Natural killer cell treated with Interleukin-12 subunit alpha and Interleukin-12 subunit beta and Interleukin-15 and Interleukin-18, amount 100 ng/mL, for 72 hours (primary cell): Measurements from ENCODE around the gene TSPAN9. TPM values are rescaled to one million over a fixed set of nuclear protein-coding genes. Genes with fewer than 3 reads are reported as not detected.

Experiments used
- ATAC-seq, 2 donors: fragments of 150-1000 bp; cut with Tn5 transposase in 1 of 2; sonication (Bioruptor Pico), chemical (Tn5 transposase) in 1 of 2; 2 replicates each; pipeline ENCODE4 v1.10.0; 2021
- DNase-seq: peaks from one replicate; pipeline ENCODE4 v3.0.0; 2022; ENCODE audit warnings: low spot score
- H3K27ac Mint-ChIP-seq, 2 donors: 1 replicate in 1 of 2; 2 replicates in 1 of 2; pipeline ENCODE4 v1.8.0; 2022; ENCODE audit warnings: mixed read lengths in 2 of 2, mild to moderate bottlenecking in 1 of 2, moderate library complexity in 1 of 2
- H3K27me3 Mint-ChIP-seq, 2 donors: 1 replicate in 1 of 2; 2 replicates in 1 of 2; pipeline ENCODE4 v1.8.0; 2022; ENCODE audit warnings: mixed read lengths in 2 of 2
- H3K36me3 Mint-ChIP-seq: one replicate; pipeline ENCODE4 v1.8.0; 2022; ENCODE audit warnings: mixed read lengths
- H3K4me1 Mint-ChIP-seq, 2 donors: 1 replicate in 1 of 2; 2 replicates in 1 of 2; pipeline ENCODE4 v1.8.0; 2022; ENCODE audit warnings: low read depth in 2 of 2, mixed read lengths in 2 of 2, mild to moderate bottlenecking in 1 of 2
- H3K4me3 Mint-ChIP-seq: one replicate; pipeline ENCODE4 v1.8.0; 2022; ENCODE audit warnings: mixed read lengths
- H3K9me3 Mint-ChIP-seq: 2 replicates; pipeline ENCODE4 v1.8.0; 2022; ENCODE audit warnings: mixed read lengths
- total RNA-seq, 2 donors: library from RNA; stranded (reverse); gene quantifications; one replicate each; pipeline ENCODE4 v1.2.3, GENCODE V29; 2022

The TSPAN9 gene
- total RNA-seq, 2 donors from 2014 or later, result 0.10 TPM; not detected in 1

GRCh38 chr12:3145546-3146310 lies 68.5 kb downstream of the TSPAN9 start:
- H3K27me3 Mint-ChIP-seq, result peaks cover 15 to 31% of the 10 kb centered on the region in 2 donors
- H3K27ac Mint-ChIP-seq, result no peak overlapping the region

GRCh38 chr12:3147260-3147659 lies 70.1 kb downstream of the TSPAN9 start:
- no peak for DNase-seq
- Mint-ChIP-seq H3K36me3 (no peaks in the 10 kb centered on the region), H3K27ac (no peak overlapping the region), H3K9me3 (no peaks in the 10 kb centered on the region), H3K27me3 (peaks cover 19 to 29% of the 10 kb centered on the region in 2 donors), H3K4me3 (no peak overlapping the region), H3K4me1 (peaks cover 0 to 3% of the 10 kb centered on the region in 2 donors)
- ATAC-seq, result no peak

More at GRCh38 chr12:3145546-3146310, 68.5 kb downstream of the TSPAN9 start:
- no peak for DNase-seq
- Mint-ChIP-seq H3K4me1 (peaks cover 0 to 3% of the 10 kb centered on the region in 2 donors), H3K36me3 (no peaks in the 10 kb centered on the region), H3K4me3 (no peak overlapping the region), H3K9me3 (no peaks in the 10 kb centered on the region)
- ATAC-seq, result no peak

GRCh38 chr12:3148366-3149000 lies 71.3 kb downstream of the TSPAN9 start:
- H3K27ac Mint-ChIP-seq, result no peak overlapping the region
- no peak for ATAC-seq
- H3K4me3 Mint-ChIP-seq, result no peak overlapping the region

GRCh38 chr12:3149515-3150307 lies 72.5 kb downstream of the TSPAN9 start:
- Mint-ChIP-seq H3K36me3 (no peaks in the 10 kb centered on the region), H3K27ac (no peak overlapping the region), H3K4me3 (no peak overlapping the region), H3K27me3 (peaks cover 14 to 30% of the 10 kb centered on the region in 2 donors), H3K9me3 (no peaks in the 10 kb centered on the region), H3K4me1 (peaks cover 0 to 3% of the 10 kb centered on the region in 2 donors)
- ATAC-seq (no peak), DNase-seq (no peak)

More at GRCh38 chr12:3148366-3149000, 71.3 kb downstream of the TSPAN9 start:
- no peak for DNase-seq
- Mint-ChIP-seq H3K27me3 (peaks cover 16 to 22% of the 10 kb centered on the region in 2 donors), H3K9me3 (no peaks in the 10 kb centered on the region), H3K36me3 (no peaks in the 10 kb centered on the region), H3K4me1 (peaks cover 0 to 3% of the 10 kb centered on the region in 2 donors)

- H3K4me3 Mint-ChIP-seq, result no peak overlapping the region
- DNase-seq, result no peak
- no peaks in the 10 kb centered on the region for H3K9me3 Mint-ChIP-seq
- H3K36me3 Mint-ChIP-seq, result no peaks in the 10 kb centered on the region
- no peak overlapping the region for H3K27ac Mint-ChIP-seq
- H3K4me1 Mint-ChIP-seq, result peaks cover 0 to 3% of the 10 kb centered on the region in 2 donors
- peaks cover 14 to 30% of the 10 kb centered on the region in 2 donors for H3K27me3 Mint-ChIP-seq
- no peak for ATAC-seq
These were observed 73.1 kb downstream of the TSPAN9 start for GRCh38 chr12:3150308-3150670.

- no peak for ATAC-seq
- DNase-seq, result no peak
- H3K4me3 Mint-ChIP-seq, result no peak overlapping the region
- no peak overlapping the region for H3K27ac Mint-ChIP-seq
- peaks cover 14 to 27% of the 10 kb centered on the region in 2 donors for H3K27me3 Mint-ChIP-seq
- H3K36me3 Mint-ChIP-seq, result no peaks in the 10 kb centered on the region
- peaks cover 0 to 3% of the 10 kb centered on the region in 2 donors for H3K4me1 Mint-ChIP-seq
- no peaks in the 10 kb centered on the region for H3K9me3 Mint-ChIP-seq
These were observed 74.0 kb downstream of the TSPAN9 start for GRCh38 chr12:3150931-3151835.

- Mint-ChIP-seq H3K27me3 (peaks cover 14 to 20% of the 10 kb centered on the region in 2 donors), H3K27ac (no peak overlapping the region), H3K4me1 (peaks cover 0 to 3% of the 10 kb centered on the region in 2 donors), H3K9me3 (no peaks in the 10 kb centered on the region), H3K4me3 (no peak overlapping the region), H3K36me3 (no peaks in the 10 kb centered on the region)
- DNase-seq (no peak), ATAC-seq (no peak)
These were observed 74.9 kb downstream of the TSPAN9 start for GRCh38 chr12:3152011-3152511.

- no peaks in the 10 kb centered on the region for H3K9me3 Mint-ChIP-seq
- peaks cover 0 to 3% of the 10 kb centered on the region in 2 donors for H3K4me1 Mint-ChIP-seq
- peaks cover 11 to 20% of the 10 kb centered on the region in 2 donors for H3K27me3 Mint-ChIP-seq
- H3K4me3 Mint-ChIP-seq, result no peak overlapping the region
- H3K27ac Mint-ChIP-seq, result no peak overlapping the region
- H3K36me3 Mint-ChIP-seq, result no peaks in the 10 kb centered on the region
- DNase-seq (no peak), ATAC-seq (no peak)
These were observed 75.7 kb downstream of the TSPAN9 start for GRCh38 chr12:3152892-3153291.

- no peaks in the 10 kb centered on the region for H3K9me3 Mint-ChIP-seq
- peaks cover 0 to 2% of the 10 kb centered on the region in 2 donors for H3K4me1 Mint-ChIP-seq
- H3K4me3 Mint-ChIP-seq, result no peak overlapping the region
- H3K27ac Mint-ChIP-seq, result no peak overlapping the region
- no peak for DNase-seq
- no peaks in the 10 kb centered on the region for H3K36me3 Mint-ChIP-seq
- ATAC-seq, result no peak
- H3K27me3 Mint-ChIP-seq, result peaks cover 9 to 18% of the 10 kb centered on the region in 2 donors
These were observed 76.8 kb downstream of the TSPAN9 start for GRCh38 chr12:3154006-3154405.

GRCh38 chr12:3155702-3156370 lies 78.7 kb downstream of the TSPAN9 start:
- Mint-ChIP-seq H3K4me1 (no peaks in the 10 kb centered on the region), H3K27me3 (peaks cover 6 to 18% of the 10 kb centered on the region in 2 donors), H3K27ac (no peak overlapping the region), H3K9me3 (no peaks in the 10 kb centered on the region), H3K36me3 (no peaks in the 10 kb centered on the region), H3K4me3 (no peak overlapping the region)
- DNase-seq (no peak), ATAC-seq (no peak)

GRCh38 chr12:3157581-3158323 lies 80.6 kb downstream of the TSPAN9 start:
- Mint-ChIP-seq H3K27me3 (peaks cover 2 to 27% of the 10 kb centered on the region in 2 donors), H3K4me3 (no peak overlapping the region), H3K4me1 (no peaks in the 10 kb centered on the region), H3K27ac (no peak overlapping the region), H3K36me3 (no peaks in the 10 kb centered on the region), H3K9me3 (no peaks in the 10 kb centered on the region)
- no peak for DNase-seq
- ATAC-seq, result no peak

GRCh38 chr12:3158851-3159465 lies 81.8 kb downstream of the TSPAN9 start:
- Mint-ChIP-seq H3K4me3 (no peak overlapping the region), H3K27ac (no peak overlapping the region), H3K36me3 (no peaks in the 10 kb centered on the region), H3K4me1 (no peaks in the 10 kb centered on the region), H3K27me3 (peaks cover 2 to 35% of the 10 kb centered on the region in 2 donors), H3K9me3 (no peaks in the 10 kb centered on the region)
- DNase-seq (no peak), ATAC-seq (no peak)
